HG03280 (cell line): ENCODE data around the gene C7.
A peak's percentile ranks its signal among the peaks of the same experiment; 100 is the strongest.
"Not testable (repeated sequence)": the region's sequence is repeated elsewhere in the genome, so short reads cannot be mapped to it uniquely, and the experiment has no call there.

Source experiments
- ATAC-seq: cut with Tn5 transposase; IDR thresholded peaks from one replicate; pipeline ENCODE4 v1.9.1; 2021; ENCODE audit warnings: mild to moderate bottlenecking, moderate library complexity; ENCODE audit not compliant: unreplicated experiment

Gene C7

GRCh38 chr5:40909264-40909663 is at the start of gene C7:
C7 (plus strand) TSS chr5:40909497; CDS start chr5:40909611, 114 bp downstream.
- no peak for ATAC-seq

- no peak for ATAC-seq
These were observed 48.6 kb upstream of the C7 start for GRCh38 chr5:40860711-40861110.

- ATAC-seq: not testable (repeated sequence)
These were observed 44.3 kb upstream of the C7 start for GRCh38 chr5:40865004-40865403.

GRCh38 chr5:40866844-40867243 is 42.5 kb upstream of the C7 start:
- no peak for ATAC-seq

GRCh38 chr5:40869384-40869783 is 39.9 kb upstream of the C7 start:
- no peak for ATAC-seq

GRCh38 chr5:40871177-40871576 is 38.1 kb upstream of the C7 start:
- no peak for ATAC-seq

- not testable (repeated sequence) for ATAC-seq
These were observed 37.0 kb upstream of the C7 start for GRCh38 chr5:40872253-40872652.

DNA sequence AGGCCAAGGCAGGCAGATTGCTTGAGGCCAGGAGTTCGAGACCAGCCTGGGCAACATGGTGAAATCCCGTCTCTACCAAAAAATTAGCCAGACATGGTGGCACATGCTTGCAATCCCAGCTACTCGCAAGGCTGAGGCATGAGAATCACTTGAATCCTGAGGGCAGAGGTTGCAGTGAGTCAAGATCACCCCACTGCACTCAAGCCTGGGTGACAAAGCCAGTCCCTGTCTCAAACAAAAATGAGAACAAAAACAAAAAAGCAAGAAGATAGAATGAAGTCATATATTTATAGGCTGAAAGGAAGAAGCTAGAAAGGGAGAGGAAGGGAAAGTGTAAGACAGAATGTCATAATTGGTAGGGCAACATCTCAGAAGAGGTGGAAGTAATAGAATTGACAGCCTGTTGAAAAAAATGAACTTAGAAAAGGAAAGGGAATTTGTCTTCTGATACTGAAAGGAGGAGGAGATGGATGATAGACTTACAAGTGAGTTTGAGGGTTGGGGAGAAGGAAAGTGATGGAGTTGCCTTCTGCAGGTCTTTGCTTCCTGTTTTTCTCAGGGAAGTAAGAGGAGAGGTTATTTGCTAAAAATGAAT is 35.9 kb upstream of the C7 start:
- ATAC-seq: no peak

GRCh38 chr5:40875958-40876357 is 33.3 kb upstream of the C7 start:
- no peak for ATAC-seq

GRCh38 chr5:40877371-40877988 is 31.8 kb upstream of the C7 start:
- ATAC-seq: no peak

- no peak for ATAC-seq
These were observed 29.9 kb upstream of the C7 start for GRCh38 chr5:40879163-40879942.

DNA sequence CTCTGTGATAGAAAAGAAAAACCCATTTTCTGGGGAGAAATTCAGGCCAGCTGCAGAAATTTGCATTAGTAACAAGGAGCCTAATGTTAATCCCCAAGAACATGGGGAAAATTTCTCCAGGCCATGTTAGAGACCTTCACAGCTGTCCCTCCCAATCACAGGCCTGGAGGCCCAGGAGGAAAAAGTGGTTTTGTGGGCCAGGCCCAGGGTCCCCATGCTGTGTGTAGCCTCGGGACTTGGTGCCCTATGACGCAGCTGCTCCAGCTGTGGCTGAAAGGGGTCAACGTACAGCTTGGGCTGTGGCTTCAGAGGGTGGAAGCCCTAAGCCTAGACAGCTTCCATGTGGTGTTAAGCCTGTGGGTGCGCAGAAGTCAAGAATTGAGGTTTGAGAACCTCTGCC is 27.0 kb upstream of the C7 start:
- no peak for ATAC-seq

DNA sequence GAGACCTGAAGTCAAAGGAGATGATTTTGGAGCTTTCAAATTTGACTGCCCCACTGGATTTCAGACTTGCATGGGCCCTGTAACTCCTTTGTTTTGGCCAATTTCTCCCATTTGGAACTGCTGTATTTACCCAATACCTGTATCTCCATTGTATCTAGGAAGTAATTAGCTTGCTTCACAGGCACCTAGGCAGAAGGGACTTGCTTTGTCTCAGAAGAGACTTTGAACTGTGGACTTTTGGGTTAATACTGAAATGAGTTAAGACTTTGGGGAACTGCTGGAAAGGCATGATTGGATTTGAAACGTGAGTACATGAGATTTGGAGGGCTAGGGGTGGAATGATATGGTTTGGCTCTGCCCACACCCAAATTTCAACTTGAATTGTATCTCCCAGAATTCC is 26.2 kb upstream of the C7 start:
- not testable (repeated sequence) for ATAC-seq

DNA sequence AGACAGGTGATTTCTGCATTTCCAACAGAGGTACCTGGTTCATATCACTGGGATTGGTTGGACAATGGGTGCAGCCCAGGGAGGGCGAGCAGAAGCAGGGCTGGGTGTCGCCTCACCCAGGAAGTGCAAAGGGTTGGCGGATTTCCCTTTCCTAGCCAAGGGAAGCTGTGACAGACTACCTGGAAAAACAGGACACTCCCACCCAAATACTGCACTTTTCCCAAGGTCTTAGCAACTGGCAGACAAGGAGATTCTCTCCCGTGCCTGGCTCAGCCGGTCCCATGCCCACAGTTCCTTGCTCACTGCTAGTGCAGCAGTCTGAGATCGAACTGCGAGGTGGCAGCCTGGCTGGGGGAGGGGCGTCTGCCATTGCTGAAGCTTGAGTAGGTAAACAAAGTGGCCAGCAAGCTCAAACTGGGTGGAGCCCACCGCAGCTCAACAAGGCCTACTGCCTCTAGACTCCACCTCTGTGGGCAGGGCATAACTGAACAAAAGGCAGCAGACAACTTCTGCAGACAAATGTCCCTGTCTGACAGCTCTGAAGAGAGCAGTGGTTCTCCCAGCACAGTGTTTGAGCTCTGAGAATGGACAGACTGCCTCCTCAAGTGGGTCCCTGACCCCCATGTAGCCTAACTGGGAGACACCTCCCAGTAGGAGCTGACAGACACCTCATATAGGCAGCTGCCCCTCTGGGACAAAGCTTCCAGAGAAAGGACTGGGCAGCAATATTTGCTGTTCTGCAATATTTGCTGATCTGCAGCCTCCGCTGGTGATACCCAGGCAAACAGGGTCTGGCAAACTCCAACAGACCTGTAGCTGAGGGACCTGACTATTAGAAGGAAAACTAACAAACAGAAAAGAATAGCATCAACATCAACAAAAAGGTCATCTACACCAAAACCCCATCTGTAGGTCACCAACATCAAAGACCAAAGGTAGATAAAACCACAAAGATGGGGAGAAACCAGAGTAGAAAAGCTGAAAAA is 13.6 kb upstream of the C7 start:
- ATAC-seq: not testable (repeated sequence)

GRCh38 chr5:40904205-40904993 is 4.9 kb upstream of the C7 start:
- ATAC-seq: peak; percentile 72

GRCh38 chr5:40904994-40905306 is 4.3 kb upstream of the C7 start:
- ATAC-seq: no peak

GRCh38 chr5:40906351-40906751 is 2.9 kb upstream of the C7 start:
- no peak for ATAC-seq

GRCh38 chr5:40909723-40910122 is 426 bp downstream of the C7 start:
- no peak for ATAC-seq

DNA sequence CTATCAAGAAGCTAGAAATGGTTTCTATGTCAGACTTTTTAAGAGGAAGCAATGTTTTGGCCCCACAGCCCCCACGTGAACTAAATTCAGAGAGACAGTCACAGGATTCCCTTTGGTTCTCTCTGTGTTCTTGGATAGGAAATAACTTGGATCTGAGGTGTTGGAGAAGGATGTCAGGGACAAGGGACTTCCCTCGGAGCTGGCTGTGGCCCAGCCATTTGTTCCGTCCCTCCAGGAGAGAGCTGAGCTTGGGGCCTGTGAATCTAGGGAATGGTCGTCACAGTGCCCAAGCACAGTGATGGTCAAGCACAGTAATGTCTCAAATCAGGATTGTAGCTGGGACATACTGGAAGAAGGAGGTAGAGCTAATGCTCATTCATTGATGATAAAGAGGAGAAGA is 2.0 kb downstream of the C7 start:
- no peak for ATAC-seq

DNA sequence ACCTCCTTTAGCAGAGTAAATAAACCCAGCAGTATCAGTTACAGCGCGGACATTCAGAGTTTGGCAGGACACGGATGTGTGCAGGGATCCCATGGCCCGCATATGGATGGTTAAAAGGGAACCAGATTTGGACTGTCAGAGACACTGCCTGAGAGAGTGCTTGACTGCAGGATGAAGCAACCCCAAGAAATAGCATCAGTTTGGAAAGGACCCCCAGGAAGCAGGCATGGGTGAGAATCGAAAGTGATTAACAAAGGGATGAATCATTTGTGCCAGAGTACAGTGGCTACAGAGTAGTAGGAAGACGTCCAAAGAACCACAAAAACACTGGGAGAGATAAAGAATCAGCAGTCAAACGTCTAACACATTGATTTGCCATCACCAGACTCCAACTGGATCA is 5.5 kb downstream of the C7 start:
- no peak for ATAC-seq
